ENCODE results near the gene SF3B2. TPM values are rescaled to one million over a fixed set of nuclear protein-coding genes. Genes with fewer than 3 reads are reported as not detected.

SF3B2 gene
- total RNA-seq, 1 experiment from 2014 or later = 358 TPM

DNA sequence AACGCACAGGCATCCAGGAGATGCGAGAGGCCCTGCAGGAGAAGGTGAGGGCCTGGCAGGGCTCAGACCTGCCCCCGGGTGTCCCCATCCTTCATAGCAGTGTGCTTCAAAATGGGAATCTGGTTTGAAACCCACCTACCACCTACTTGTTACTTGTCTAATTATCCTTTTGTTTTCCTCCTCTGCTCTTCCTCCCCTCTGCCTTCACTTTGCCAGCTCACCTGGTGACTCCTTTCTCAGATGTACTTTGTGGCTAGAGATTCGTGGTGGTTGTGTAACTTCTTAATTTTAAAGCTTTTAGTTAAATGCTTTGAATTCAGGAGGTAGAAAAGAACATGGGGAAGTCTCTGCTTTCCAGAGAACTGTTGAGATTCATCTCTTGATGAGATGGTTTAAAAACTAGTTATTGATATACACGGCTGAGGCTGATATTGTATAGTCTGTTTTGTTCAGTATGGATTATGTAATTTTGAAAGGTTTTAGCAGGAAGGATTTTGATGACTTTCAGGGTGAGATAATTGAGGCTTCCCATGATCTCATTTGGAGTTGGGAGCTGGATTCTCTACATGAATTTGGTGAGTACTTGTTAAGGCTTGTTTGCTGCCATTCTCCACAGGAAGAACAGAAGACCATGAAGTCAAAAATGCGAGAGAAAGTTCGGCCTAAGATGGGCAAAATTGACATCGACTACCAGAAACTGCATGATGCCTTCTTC lies 8.0 kb downstream of the SF3B2 start:
- Histone ChIP-seq H3K9me3 (ENCODE audit: low read depth, low read length, poor library complexity, severe bottlenecking) (peaks cover 3% of the 10 kb centered on the region), H3K4me3 (ENCODE audit: low read depth, low read length, poor library complexity, severe bottlenecking) (no peak overlapping the region), H3K36me3 (ENCODE audit: insufficient read depth, low read length, poor library complexity, severe bottlenecking) (peaks cover 100% of the 10 kb centered on the region), H3K27me3 (replicated peaks; ENCODE audit: insufficient read depth, low read depth, low read length, poor library complexity) (no peaks in the 10 kb centered on the region), H3K27ac (ENCODE audit: low read depth, low read length, poor library complexity, severe bottlenecking) (no peak overlapping the region), H3K4me1 (ENCODE audit: insufficient read depth, low read length, poor library complexity, severe bottlenecking) (no peaks in the 10 kb centered on the region)
- TF ChIP-seq, protein P1, sequence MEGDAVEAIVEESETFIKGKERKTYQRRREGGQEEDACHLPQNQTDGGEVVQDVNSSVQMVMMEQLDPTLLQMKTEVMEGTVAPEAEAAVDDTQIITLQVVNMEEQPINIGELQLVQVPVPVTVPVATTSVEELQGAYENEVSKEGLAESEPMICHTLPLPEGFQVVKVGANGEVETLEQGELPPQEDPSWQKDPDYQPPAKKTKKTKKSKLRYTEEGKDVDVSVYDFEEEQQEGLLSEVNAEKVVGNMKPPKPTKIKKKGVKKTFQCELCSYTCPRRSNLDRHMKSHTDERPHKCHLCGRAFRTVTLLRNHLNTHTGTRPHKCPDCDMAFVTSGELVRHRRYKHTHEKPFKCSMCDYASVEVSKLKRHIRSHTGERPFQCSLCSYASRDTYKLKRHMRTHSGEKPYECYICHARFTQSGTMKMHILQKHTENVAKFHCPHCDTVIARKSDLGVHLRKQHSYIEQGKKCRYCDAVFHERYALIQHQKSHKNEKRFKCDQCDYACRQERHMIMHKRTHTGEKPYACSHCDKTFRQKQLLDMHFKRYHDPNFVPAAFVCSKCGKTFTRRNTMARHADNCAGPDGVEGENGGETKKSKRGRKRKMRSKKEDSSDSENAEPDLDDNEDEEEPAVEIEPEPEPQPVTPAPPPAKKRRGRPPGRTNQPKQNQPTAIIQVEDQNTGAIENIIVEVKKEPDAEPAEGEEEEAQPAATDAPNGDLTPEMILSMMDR (conservative IDR thresholded peaks at IDR 0.05; ENCODE audit: low read depth, low read length) = no peak
- TF ChIP-seq EZH2 (IDR thresholded peaks at IDR 0.05; ENCODE audit: borderline replicate concordance, low read depth, low read length, poor library complexity, severe bottlenecking) = no peak
- POLR2A ChIA-PET (ENCODE audit: low non-redundant PET) = no interaction called here
- CTCF ChIA-PET = interaction anchor here (0.6 kb wide), 1 partner anchor 14 kb away, joined by 3 read pairs; no protein-coding TSS in a partner anchor
- no peak for DNase-seq (ENCODE audit: low spot score)
- BruUV-seq (replicated peaks) = no TSS peak
- intact Hi-C loops (cut with micrococcal nuclease; ENCODE audit: unreplicated experiment) = no loop called here

DNA sequence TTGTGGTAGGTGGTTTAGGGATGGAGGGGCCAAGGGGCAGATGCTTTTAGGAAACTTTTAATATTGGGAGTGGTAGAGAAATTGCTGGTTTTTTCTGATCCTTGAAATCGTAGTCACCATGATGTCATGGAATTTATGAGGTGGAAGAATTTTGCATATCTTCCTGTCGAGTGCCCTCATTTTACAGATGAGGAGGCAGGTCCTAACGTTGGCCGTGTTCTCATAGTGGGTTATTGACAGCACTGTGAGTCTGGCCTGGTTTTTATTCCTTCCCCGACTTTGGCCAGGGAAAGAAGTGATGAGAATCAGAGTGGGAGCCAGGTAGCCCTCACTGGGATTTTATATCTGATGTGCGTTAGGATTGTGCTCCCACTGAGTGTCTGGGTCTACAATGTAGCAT lies 9.1 kb downstream of the SF3B2 start:
- BruUV-seq (replicated peaks) = no TSS peak
- POLR2A ChIA-PET (ENCODE audit: low non-redundant PET) = no interaction called here
- H3K27me3 ChIP-seq (replicated peaks; ENCODE audit: insufficient read depth, low read depth, low read length, poor library complexity) = no peaks in the 10 kb centered on the region
- intact Hi-C loops (cut with micrococcal nuclease; ENCODE audit: unreplicated experiment) = no loop called here
- peaks cover 3% of the 10 kb centered on the region for H3K9me3 ChIP-seq (ENCODE audit: low read depth, low read length, poor library complexity, severe bottlenecking)
- DNase-seq (ENCODE audit: low spot score) = no peak
- H3K4me3 ChIP-seq (ENCODE audit: low read depth, low read length, poor library complexity, severe bottlenecking) = no peak overlapping the region
- no peaks in the 10 kb centered on the region for H3K4me1 ChIP-seq (ENCODE audit: insufficient read depth, low read length, poor library complexity, severe bottlenecking)
- CTCF ChIA-PET = no interaction called here
- no peak overlapping the region for H3K27ac ChIP-seq (ENCODE audit: low read depth, low read length, poor library complexity, severe bottlenecking)
- no peak for TF ChIP-seq EZH2 (IDR thresholded peaks at IDR 0.05; ENCODE audit: borderline replicate concordance, low read depth, low read length, poor library complexity, severe bottlenecking)
- TF ChIP-seq, protein P1 (conservative IDR thresholded peaks at IDR 0.05; ENCODE audit: low read depth, low read length) = no peak
- H3K36me3 ChIP-seq (ENCODE audit: insufficient read depth, low read length, poor library complexity, severe bottlenecking) = peaks cover 100% of the 10 kb centered on the region

- no peak overlapping the region for H3K4me3 ChIP-seq (ENCODE audit: low read depth, low read length, poor library complexity, severe bottlenecking)
- no peaks in the 10 kb centered on the region for H3K4me1 ChIP-seq (ENCODE audit: insufficient read depth, low read length, poor library complexity, severe bottlenecking)
- no peaks in the 10 kb centered on the region for H3K27me3 ChIP-seq (replicated peaks; ENCODE audit: insufficient read depth, low read depth, low read length, poor library complexity)
- no peak for DNase-seq (ENCODE audit: low spot score)
- H3K27ac ChIP-seq (ENCODE audit: low read depth, low read length, poor library complexity, severe bottlenecking) = no peak overlapping the region
- BruUV-seq (replicated peaks) = no TSS peak
- peaks cover 100% of the 10 kb centered on the region for H3K36me3 ChIP-seq (ENCODE audit: insufficient read depth, low read length, poor library complexity, severe bottlenecking)
- TF ChIP-seq, protein P1 (conservative IDR thresholded peaks at IDR 0.05; ENCODE audit: low read depth, low read length) = no peak
- no peak for TF ChIP-seq EZH2 (IDR thresholded peaks at IDR 0.05; ENCODE audit: borderline replicate concordance, low read depth, low read length, poor library complexity, severe bottlenecking)
- peaks cover 3% of the 10 kb centered on the region for H3K9me3 ChIP-seq (ENCODE audit: low read depth, low read length, poor library complexity, severe bottlenecking)
- intact Hi-C loops (cut with micrococcal nuclease; ENCODE audit: unreplicated experiment) = no loop called here
- ChIA-PET POLR2A (ENCODE audit: low non-redundant PET) (no interaction called here), CTCF (interaction anchor here (0.6 kb wide), 1 partner anchor 1871 kb away, joined by 4 read pairs; no protein-coding TSS in a partner anchor)
Observed at GRCh38 chr11:66062408-66062807, 10.2 kb downstream of the SF3B2 start.
